CD1c-positive myeloid dendritic cell (primary cell): Measurements from ENCODE around the gene SLC35A5.
"Not testable (repeated sequence)": the region's sequence is repeated elsewhere in the genome, so short reads cannot be mapped to it uniquely, and the experiment has no call there.

Experiments used
- DNase-seq: peaks from one replicate; pipeline ENCODE4 v3.0.0-alpha.2; 2016; ENCODE audit errors: extremely low spot score

SLC35A5 gene

GRCh38 chr3:112561734-112562529 lies at the start of gene SLC35A5, which contains the start of gene ATG3:
SLC35A5 (plus strand) TSS chr3:112562045; CDS start chr3:112563404, 1,359 bp downstream.
ATG3 (minus strand) TSS chr3:112561962; CDS start chr3:112561528, 434 bp downstream.
- peak; percentile 99 for DNase-seq

- DNase-seq = no peak
Observed at GRCh38 chr3:112512320-112512719, 49.5 kb upstream of the SLC35A5 start.

- no peak for DNase-seq
Observed at GRCh38 chr3:112514527-112515128, 47.2 kb upstream of the SLC35A5 start.

- peak; percentile 17 for DNase-seq
Observed at GRCh38 chr3:112518970-112519369, 42.9 kb upstream of the SLC35A5 start.

- peak; percentile 74 for DNase-seq
Observed at GRCh38 chr3:112519424-112520001, 42.3 kb upstream of the SLC35A5 start.

GRCh38 chr3:112524127-112524526 lies 37.7 kb upstream of the SLC35A5 start:
- not testable (repeated sequence) for DNase-seq

GRCh38 chr3:112530573-112530972 lies 31.3 kb upstream of the SLC35A5 start:
- no peak for DNase-seq

- peak; percentile 64 for DNase-seq
Observed at GRCh38 chr3:112531358-112531781, 30.5 kb upstream of the SLC35A5 start.

GRCh38 chr3:112539825-112540650 lies 21.8 kb upstream of the SLC35A5 start:
- DNase-seq = peak; percentile 18

- no peak for DNase-seq
Observed at GRCh38 chr3:112546216-112546759, 15.6 kb upstream of the SLC35A5 start.

GRCh38 chr3:112550859-112551258 lies 11.0 kb upstream of the SLC35A5 start:
- DNase-seq = no peak

- peak; percentile 42 for DNase-seq
Observed at GRCh38 chr3:112555535-112556170, 6.2 kb upstream of the SLC35A5 start.

- peak; percentile 84 for DNase-seq
Observed at GRCh38 chr3:112557976-112558375, 3.9 kb upstream of the SLC35A5 start.

- peak; percentile 15 for DNase-seq
Observed at GRCh38 chr3:112560307-112560706, 1.5 kb upstream of the SLC35A5 start.

GRCh38 chr3:112560721-112561483 lies 943 bp upstream of the SLC35A5 start:
- DNase-seq = peak; percentile 86

- no peak for DNase-seq
Observed at GRCh38 chr3:112561484-112561733, 436 bp upstream of the SLC35A5 start.

GRCh38 chr3:112564247-112564939 lies 2.5 kb downstream of the SLC35A5 start:
- DNase-seq = not testable (repeated sequence)

- DNase-seq = no peak
Observed at GRCh38 chr3:112564940-112565305, 3.1 kb downstream of the SLC35A5 start.

GRCh38 chr3:112568642-112569041 lies 6.8 kb downstream of the SLC35A5 start:
- no peak for DNase-seq

- no peak for DNase-seq
Observed at GRCh38 chr3:112569265-112569664, 7.4 kb downstream of the SLC35A5 start.
